C1 segment of cervical spinal cord (tissue), 14 donors: ENCODE measurements around the gene WNT5B.
A peak's percentile ranks its signal among the peaks of the same experiment; 100 is the strongest.

Experiments
- DNase-seq, 14 donors: peaks; one replicate each; lab custom pipeline; 2025; lab: John Stamatoyannopoulos, UW

Gene WNT5B

GRCh38 chr12:1650260-1650977 lies 21.4 kb downstream of the WNT5B start:
- no peak for DNase-seq

DNA sequence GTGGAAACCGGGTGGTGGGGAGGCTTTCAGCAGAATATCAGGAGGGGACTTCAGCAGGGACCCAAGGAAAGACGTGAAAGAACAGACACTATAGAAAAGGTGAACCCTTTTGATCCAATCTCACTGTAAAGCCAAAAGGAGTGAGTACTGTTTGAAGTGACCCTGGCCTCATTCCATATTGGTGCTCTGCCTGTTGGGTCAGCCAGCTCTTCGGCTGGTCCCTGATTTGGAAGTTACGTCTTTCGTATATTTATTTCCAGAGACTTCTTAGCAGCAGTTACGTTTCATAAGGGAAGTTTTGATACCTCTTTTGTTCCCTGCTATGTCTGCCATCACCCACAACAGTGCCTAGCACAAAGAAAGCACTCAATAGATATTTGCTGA lies 21.9 kb downstream of the WNT5B start:
- no peak for DNase-seq

- DNase-seq, result no peak
Measured at GRCh38 chr12:1651946-1652345, 22.9 kb downstream of the WNT5B start.

DNA sequence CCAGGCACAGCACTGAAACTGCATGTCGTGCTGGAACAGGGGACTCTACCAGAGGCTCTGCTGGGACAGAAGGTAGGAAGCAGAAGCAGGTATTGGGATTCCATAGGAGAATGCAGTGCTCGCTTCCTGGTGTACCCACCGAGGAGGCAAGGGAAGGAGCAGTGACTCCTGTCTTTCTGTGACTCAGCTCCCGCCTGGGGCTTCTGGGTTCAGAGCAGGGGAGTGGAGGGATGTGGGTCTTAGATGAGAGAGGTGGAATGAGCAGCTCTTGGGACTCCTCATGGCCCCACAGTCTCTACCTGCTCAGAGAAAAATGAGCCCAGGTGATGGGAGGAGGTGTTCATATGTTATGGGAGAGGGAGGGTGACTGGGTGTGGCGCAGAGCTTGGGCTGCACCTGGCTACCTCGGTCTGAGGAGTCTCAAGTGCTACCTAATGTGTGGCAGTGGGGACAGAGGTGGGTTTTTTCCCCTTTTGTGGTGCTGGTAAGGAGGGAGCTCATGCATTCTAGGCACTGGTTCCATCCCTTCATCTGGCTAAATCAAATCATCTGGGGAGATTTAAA lies 26.3 kb downstream of the WNT5B start:
- DNase-seq, result no peak

DNA sequence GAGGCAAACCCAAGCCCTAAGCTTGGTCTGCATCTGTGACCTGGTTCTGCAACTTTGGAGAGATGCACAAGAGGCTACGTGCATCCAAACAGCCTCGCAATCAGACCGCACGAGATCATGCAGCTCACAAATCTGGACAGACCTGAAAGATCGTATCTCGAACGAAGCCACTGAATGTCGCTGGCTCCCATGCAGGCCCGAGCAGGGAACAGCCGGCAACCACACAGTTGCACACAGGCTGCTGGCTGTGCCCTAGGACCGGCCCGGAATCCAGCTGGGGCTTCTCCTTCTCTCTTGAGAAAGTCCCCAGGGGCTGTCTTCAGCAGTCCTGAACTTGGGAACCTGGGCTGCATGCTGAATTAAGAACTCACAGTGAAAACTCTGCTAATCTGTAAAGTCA lies 27.9 kb downstream of the WNT5B start:
- peak in 3 of 14 donors; percentile 22 to 28 (median 24) for DNase-seq

DNA sequence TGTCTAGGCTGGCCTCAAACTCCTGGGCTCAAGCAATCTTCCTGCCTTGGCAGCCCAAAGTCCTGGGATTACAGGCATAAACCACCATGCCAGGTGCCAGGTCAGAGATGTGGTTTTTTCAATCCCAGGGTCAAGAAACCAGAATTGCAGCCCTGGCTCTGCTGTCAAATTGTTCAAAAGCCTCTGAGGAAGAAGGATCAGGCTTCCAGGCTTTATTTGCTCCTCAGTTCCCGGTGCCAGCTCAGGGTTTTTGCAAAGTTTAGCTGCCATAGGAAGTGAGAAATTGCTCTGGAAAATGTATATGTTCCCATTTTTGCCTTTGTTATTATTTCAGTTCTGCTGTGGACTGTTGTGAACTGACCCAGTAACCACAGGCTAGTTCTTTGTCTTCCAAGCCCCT lies 28.7 kb downstream of the WNT5B start:
- DNase-seq, result no peak

DNA sequence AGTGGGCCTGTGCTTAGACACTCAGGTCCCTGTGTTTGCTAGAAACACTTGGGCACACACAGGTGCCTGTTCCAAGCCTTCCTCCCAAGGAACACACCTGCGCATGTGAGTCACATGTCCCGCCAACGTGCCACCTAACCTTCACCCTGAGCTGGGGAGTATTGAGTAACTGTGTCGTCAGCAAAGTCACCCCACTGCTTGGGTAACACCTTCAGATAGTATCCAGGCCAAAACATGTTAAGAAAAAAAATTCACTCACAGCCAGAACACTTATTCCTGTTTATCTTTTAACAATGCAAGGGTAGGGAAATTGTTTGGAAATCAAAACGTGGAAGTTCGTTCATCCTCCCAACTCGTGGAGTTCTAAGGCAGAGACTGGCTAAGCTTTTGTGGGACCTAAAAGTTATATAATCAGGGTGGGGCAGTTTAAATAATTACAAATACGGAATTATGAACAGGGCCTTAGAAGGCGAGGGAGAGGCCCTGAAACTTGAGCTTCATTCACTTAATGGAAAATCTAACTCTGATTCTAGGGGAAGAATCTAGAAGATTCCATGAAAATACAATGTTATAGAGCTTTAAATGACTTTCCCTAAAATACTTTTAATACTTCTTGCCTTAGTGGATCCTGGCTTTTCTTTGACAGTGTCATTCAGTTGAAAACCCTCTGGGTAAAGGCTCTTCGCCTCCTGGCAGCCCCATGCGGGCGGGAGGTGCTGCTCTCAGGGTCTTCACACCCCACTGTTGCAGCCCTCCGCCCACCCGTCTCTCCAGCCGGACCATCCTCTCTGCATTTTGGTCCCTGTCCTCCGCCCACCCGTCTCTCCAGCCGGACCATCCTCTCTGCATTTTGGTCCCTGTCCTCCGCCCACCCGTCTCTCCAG lies 31.5 kb downstream of the WNT5B start:
- DNase-seq, result peak in 8 of 14 donors; percentile 38 to 79 (median 61)

- DNase-seq, result peak in 13 of 14 donors; percentile 55 to 97 (median 94)
Measured at GRCh38 chr12:1661553-1662335, 32.7 kb downstream of the WNT5B start.

DNA sequence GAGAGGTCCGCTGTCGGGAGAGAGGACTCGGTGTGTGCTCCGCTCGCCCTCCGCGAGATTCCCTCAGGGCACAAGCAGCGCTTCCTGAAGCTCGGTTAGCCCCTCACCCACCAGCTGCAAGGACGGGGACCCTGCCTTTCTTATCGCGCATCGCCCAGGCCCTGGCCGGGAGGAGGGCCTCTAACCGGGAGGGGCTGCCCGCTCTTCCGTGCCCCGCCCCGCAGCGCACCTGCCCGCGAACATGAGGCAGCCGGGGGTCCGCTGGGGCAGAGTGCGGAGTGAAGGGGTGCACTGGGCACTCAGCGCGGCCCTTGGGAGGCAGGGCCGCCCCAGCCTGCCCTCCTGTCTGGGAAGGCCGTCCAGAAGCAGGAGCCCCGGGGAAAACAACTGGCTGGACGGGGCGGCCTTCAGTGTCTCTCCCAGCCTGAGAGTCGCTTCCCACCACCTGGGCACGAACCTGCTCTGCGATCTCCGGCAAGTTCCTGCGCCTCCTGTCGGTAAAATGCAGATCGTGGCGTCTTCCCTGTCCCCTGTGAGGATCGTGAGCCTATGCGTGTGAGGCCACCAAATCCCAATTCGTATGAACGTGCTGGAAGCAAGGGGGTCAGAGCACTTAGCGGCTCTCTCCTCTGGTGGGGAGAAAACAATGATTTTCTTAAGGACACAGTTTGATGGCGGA lies 33.9 kb downstream of the WNT5B start:
- DNase-seq, result no peak

DNA sequence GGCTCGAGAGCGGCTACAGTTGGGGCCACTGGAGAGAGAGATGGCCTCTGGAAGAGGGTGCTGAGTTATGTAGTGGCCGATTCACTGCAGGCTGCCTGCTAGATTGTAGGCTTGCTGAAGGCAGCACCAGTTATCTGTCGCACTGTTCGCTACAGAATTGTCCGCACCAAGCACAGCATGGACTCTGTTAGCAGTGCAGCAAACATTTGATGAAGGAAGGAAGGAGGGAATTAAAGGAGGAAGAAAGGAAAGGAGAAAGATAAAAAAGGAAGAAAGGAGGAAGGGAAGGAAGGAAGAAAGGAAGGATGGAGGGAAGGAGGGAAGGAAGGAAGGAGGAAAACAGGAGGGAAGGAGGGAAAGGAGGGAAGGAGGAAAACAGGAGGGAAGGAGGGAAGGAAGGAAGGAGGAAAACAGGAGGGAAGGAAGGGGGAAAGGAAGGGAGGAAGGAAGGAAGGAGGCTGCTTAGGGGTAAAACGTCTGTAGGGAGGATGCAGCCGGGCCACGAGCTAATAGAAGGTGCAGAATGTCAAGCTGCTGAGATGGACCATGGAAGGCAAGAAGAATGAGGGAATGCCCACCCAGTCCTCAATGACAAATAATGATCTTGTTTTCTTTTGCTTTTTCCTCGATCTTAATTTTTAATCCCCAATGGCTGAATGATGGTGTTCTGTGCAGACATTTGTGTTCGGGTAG lies 34.6 kb downstream of the WNT5B start:
- no peak for DNase-seq

DNA sequence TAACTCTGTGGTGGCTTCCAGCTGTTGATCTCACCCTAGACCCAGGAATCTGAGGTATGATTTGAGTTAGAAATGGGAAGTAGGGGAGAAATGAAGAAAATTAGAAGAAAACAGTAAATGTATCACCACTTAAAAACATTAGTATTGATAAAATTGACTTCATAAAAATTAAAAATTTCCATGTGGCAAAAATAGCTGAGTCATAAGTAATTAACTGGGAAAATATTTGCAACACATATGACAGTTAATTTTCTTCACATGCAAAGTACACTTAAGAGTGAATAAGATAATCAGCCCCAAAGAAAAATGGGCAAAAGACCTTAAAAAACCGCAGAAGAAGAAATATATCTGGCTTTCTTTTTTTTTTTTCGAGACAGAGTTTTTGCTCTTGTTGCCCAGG lies 36.3 kb downstream of the WNT5B start:
- DNase-seq, result no peak

GRCh38 chr12:1666215-1666614 lies 37.2 kb downstream of the WNT5B start:
- no peak for DNase-seq

DNA sequence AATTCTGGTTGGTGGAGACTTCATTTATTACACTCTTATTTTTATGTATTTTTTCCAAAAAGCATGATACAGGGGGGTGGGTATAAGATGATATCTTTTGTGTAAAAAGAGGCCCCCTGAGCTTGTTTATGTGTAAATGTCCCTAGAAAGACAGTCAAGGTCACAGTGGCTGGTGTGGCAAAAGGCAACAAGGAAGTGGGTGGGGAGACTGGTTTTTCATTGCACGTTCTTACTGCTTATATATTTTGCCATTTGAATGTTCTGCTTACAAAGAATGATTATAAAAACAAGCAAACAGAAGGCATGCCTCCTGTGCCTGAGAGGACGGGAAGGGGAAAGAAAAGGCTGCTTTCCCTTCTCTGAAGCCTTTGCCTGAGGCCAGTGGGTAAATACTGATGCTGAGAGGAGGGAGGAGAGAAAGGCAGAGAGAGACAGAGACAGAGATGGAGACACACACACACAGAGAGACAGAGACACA lies 37.7 kb downstream of the WNT5B start:
- no peak for DNase-seq

DNA sequence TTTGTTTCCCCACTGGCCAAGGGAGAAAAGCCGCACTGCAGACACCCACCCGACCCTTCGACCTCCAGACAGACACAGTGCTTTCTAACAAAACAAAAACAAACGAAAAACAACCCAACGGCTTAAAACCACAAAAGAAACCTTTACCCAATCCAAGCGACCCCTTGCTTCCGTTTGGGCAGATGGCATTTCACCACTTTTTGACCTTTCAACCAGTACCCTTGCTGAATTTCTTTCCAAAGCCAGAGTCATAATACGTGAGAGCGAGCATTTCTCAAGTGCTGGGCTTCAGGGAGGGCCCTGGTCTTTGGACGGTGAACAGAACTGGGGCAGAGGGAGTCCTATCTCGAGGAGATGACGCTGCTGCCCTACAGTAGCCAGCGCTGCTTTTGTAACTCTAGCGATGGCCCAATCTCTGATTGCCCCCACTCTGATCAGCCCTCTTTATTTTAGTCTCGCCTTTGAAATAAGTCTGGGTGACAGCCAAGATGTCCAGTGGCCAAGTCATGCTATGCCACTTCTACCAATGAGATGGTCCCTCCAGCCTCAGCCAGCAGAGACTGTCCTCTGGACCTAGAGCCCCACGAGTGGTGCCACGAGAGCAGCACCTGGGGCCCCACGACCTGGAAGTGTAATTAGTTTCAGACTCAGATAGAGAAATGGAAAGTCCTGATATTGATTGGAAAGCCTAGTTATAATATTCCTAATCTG lies 40.0 kb downstream of the WNT5B start:
- DNase-seq, result peak in 1 of 14 donors; percentile 23

DNA sequence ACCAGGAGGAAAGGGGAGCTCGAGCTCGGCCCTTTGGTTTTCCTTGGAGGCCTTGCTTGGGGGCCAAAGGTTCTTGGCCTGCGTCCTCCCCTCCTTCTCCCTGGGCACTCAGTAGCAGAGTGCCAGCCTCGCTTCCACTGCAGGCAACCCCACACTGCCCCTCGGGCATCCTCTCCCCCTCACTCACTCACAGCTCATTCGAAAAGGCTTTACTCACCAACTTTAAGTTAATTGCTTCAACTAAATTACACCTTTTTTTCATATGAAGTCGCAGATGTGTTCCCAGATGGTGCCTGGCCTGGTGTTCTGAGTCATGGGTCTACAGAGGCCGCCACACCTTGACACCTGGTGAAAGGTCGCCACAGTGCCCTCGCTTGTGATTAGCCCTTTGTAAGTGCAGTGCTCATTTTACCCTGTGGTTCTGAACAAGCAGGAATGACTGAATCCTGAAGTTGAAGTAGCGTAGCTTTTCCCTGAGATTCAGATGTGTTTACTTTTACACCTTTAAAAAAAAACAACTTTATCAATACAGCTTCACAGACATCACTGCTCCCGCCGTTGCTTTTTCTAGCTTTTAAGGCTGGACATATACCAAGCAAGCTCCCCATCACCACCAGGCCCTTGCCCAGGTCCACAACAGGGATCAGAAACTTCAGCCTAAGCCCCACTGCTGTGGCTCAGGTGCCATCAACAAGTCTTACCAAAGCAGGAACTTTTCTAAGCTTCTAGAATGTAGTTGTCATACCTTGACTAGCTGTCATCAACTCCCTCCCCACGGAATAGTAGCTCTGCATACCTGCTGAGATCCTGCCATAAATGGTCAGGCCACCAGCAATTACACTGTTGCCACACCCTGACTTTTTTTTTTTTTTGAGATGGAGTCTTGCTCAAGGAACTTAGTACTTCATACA lies 41.6 kb downstream of the WNT5B start:
- no peak for DNase-seq

- DNase-seq, result no peak
Measured at GRCh38 chr12:1676043-1676442, 47.0 kb downstream of the WNT5B start.

GRCh38 chr12:1680804-1681492 lies 51.9 kb downstream of the WNT5B start:
- DNase-seq, result no peak

DNA sequence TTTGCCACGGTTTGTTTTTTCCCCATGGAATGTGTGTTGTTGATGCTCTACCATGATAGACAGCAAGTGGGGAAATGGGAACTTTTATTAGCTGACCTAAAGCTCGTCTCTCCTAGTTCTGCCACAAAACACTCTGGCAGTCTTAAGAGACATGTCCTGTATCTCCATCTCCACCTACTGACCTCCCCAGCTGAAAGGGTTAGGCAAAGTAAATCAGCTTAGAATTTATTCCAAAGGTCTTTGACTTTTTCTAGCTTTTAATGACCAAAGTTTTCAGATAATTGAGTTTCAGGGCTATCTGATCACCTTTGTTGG lies 52.4 kb downstream of the WNT5B start:
- no peak for DNase-seq
